Suprapubic skin (tissue), 4 donors: ENCODE measurements around the gene UPF3A. TPM values are rescaled to one million over a fixed set of nuclear protein-coding genes. Genes with fewer than 3 reads are reported as not detected.

Source experiments
- DNase-seq, 2 donors: peaks; one replicate each; pipeline ENCODE4 v3.0.0-alpha.2; 2019; ENCODE audit warnings: low spot score in 2 of 2
- H3K27ac ChIP-seq: fragments of 200-600 bp; sonication (generic); one replicate; pipeline ENCODE4 v1.5.1; 2019
- H3K27me3 ChIP-seq: fragments of 200-600 bp; sonication (generic); one replicate; pipeline ENCODE4 v1.5.1; 2019
- H3K36me3 ChIP-seq: fragments of 200-600 bp; sonication (generic); one replicate; pipeline ENCODE4 v1.5.1; 2019
- H3K4me1 ChIP-seq: fragments of 200-600 bp; sonication (generic); one replicate; pipeline ENCODE4 v1.5.1; 2019
- H3K4me3 ChIP-seq: fragments of 200-600 bp; sonication (generic); one replicate; pipeline ENCODE4 v1.5.1; 2019; ENCODE audit warnings: mild to moderate bottlenecking
- H3K9me3 ChIP-seq: fragments of 200-600 bp; sonication (generic); one replicate; pipeline ENCODE4 v1.5.1; 2019
- EP300 ChIP-seq: sonication (generic); formaldehyde crosslinking; IDR thresholded peaks from one replicate; pipeline ENCODE4 v1.6.1; 2017; ENCODE audit warnings: antibody characterized with exemption
- POLR2A ChIP-seq, 2 donors: fragments of 450-650 bp; IDR thresholded peaks; one replicate each; pipeline ENCODE4 v1.6.1; 2017; ENCODE audit warnings: antibody characterized with exemption in 2 of 2, mild to moderate bottlenecking in 2 of 2, moderate library complexity in 2 of 2
- POLR2AphosphoS5 ChIP-seq, 3 donors: sonication (generic); formaldehyde crosslinking; IDR thresholded peaks; one replicate each; pipeline ENCODE4 v1.6.1; 2017; ENCODE audit warnings: antibody characterized with exemption in 3 of 3
- WGBS: methylation state at CpG from one replicate; pipeline ENCODE4 v1.1.5; 2018; 5-methylcytosine and 5-hydroxymethylcytosine counted together
- total RNA-seq, 4 donors: library from RNA; depleted of rRNA; stranded (reverse); fragments of >200 nt; gene quantifications; one replicate each; pipeline ENCODE4 v1.1.0, GENCODE V29; 2016
- TF ChIP-seq, protein P1 (sequence below), 2 donors: fragments of 200-600 bp in 1 of 2; fragments of 450-650 bp in 1 of 2; sonication (generic) in 1 of 2; IDR thresholded peaks; one replicate each; pipeline ENCODE4 v1.5.1; 2016 to 2019; ENCODE audit warnings: antibody characterized with exemption in 2 of 2, mild to moderate bottlenecking in 1 of 2, moderate library complexity in 1 of 2

The UPF3A gene
- total RNA-seq, 4 donors from 2014 or later, result 17.6 to 57.3 (median 30.8) TPM

DNA sequence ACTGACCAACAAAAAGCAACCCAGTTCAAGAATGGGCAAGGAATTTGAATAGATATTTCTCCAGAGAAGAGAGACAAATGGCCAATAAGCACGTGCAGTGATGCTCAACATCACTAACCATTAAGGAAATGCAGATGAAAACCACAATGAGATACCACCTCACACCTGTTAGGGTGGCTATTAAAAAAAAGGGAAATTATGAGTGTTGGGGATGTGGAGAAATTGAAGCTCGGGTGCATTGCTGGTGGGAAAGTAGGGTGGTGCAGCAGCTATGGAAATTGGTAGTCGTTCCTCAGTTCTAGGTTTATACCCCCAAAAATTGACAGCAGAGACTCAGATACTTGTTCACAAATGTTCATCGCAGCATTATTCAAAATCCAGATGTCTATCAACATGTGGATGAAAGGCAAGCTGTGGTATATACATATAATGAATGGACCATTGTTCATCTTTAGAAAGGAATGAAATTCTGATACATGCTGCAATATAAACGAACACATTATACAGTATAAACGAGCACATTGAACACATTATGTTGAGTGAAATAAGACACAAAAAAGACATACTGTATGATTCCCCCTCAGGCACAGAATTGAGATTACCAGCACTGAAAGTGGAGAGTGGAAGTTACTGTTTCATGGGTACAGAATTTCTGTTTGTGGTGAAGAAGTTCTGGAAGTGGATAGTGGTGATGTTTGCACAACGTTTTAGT is 33.8 kb downstream of the UPF3A start:
- TF ChIP-seq, protein P1, sequence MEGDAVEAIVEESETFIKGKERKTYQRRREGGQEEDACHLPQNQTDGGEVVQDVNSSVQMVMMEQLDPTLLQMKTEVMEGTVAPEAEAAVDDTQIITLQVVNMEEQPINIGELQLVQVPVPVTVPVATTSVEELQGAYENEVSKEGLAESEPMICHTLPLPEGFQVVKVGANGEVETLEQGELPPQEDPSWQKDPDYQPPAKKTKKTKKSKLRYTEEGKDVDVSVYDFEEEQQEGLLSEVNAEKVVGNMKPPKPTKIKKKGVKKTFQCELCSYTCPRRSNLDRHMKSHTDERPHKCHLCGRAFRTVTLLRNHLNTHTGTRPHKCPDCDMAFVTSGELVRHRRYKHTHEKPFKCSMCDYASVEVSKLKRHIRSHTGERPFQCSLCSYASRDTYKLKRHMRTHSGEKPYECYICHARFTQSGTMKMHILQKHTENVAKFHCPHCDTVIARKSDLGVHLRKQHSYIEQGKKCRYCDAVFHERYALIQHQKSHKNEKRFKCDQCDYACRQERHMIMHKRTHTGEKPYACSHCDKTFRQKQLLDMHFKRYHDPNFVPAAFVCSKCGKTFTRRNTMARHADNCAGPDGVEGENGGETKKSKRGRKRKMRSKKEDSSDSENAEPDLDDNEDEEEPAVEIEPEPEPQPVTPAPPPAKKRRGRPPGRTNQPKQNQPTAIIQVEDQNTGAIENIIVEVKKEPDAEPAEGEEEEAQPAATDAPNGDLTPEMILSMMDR (IDR thresholded peaks at IDR 0.05), result no peak
- TF ChIP-seq EP300, result no peak
- DNase-seq, result no peak
- Histone ChIP-seq H3K27me3 (no peaks in the 10 kb centered on the region), H3K9me3 (no peaks in the 10 kb centered on the region), H3K36me3 (no peaks in the 10 kb centered on the region), H3K27ac (peak overlapping the region; percentile 95), H3K4me3 (peak overlapping the region; percentile 93), H3K4me1 (peaks cover 60% of the 10 kb centered on the region)
- 9% methylated on average over 7 of the region's 7 CpGs for WGBS

DNA sequence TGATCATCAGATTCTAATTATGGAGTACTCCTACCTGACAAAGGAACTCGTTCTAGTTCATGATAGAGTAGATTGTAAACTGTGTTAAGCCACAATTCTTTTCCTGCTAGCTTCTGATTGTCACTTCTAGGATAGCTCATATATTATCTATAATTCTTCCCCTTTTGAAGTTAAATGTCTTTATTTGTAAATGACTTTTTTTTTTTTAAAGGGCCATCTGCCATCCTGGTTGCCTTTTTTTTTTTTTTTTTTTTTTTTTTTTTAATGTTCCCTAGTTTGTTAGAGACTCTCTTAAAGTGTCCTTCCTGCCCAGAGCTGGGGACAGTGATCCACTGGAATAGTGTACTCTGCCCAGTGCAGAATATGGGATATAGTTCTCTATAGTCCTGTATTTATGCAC is 37.2 kb downstream of the UPF3A start:
- WGBS, result 23% methylated on average over 1 of the region's 1 CpG
- no peaks in the 10 kb centered on the region for H3K9me3 ChIP-seq
- H3K36me3 ChIP-seq, result peaks cover 26% of the 10 kb centered on the region
- H3K4me1 ChIP-seq, result peaks cover 46% of the 10 kb centered on the region
- no peak overlapping the region for H3K4me3 ChIP-seq
- no peak for DNase-seq
- no peak overlapping the region for H3K27ac ChIP-seq
- no peak for TF ChIP-seq EP300
- no peaks in the 10 kb centered on the region for H3K27me3 ChIP-seq

DNA sequence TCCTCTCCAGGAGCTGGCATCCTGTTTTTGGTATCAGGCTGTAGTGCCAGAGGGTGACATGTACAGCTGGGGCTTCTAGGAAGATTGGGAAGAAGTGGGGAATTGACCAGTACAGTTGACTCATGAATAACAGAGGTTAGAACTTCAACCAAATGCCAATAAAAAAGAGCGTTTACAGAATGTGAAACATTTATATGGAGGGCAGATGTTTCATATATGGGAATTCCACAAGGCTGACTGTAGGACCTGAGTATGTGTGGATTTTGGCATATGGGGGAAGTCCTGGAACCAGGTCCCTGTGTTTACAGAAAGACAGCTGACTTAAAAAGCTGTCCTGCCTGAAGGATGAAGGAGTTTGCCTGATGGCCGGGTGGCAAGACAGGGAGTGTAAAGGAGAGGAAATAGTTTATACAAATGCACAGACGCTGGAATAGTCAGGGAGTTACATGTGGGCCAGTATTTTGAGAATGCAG is 38.1 kb downstream of the UPF3A start:
- no peak for DNase-seq
- TF ChIP-seq, protein P1 (IDR thresholded peaks at IDR 0.05), result no peak
- TF ChIP-seq POLR2AphosphoS5 (IDR thresholded peaks at IDR 0.05) (no peak), POLR2A (IDR thresholded peaks at IDR 0.05) (no peak), EP300 (no peak)
- Histone ChIP-seq H3K4me1 (peaks cover 44% of the 10 kb centered on the region), H3K4me3 (no peak overlapping the region), H3K27me3 (no peaks in the 10 kb centered on the region), H3K9me3 (no peaks in the 10 kb centered on the region), H3K27ac (no peak overlapping the region), H3K36me3 (peaks cover 34% of the 10 kb centered on the region)
- 53% methylated on average over 3 of the region's 3 CpGs for WGBS

DNA sequence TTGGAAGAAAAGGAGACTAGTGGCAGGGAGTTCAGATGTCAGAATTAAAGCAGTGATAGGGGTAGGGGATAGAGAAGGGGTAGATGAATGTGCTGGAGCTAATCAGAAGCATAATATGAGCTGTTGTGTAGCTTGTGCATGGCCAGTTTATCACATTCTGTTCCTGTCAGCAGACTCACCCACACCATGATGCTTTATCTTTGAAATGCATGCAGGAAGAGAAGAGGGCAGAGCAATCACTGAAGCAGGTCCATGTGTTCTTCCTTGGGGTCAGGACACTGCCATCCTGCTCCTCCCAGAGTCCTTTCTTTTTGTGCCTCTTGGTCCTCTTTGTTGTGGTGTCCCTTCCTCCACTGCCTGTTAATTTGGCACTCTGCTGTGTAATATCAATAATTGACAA is 38.7 kb downstream of the UPF3A start:
- peaks cover 40% of the 10 kb centered on the region for H3K36me3 ChIP-seq
- peaks cover 40% of the 10 kb centered on the region for H3K4me1 ChIP-seq
- no peak overlapping the region for H3K4me3 ChIP-seq
- no peak for DNase-seq
- TF ChIP-seq EP300 (no peak), POLR2AphosphoS5 (IDR thresholded peaks at IDR 0.05) (no peak), POLR2A (IDR thresholded peaks at IDR 0.05) (no peak)
- TF ChIP-seq, protein P1 (IDR thresholded peaks at IDR 0.05), result no peak
- no peaks in the 10 kb centered on the region for H3K9me3 ChIP-seq
- no peaks in the 10 kb centered on the region for H3K27me3 ChIP-seq
- H3K27ac ChIP-seq, result no peak overlapping the region

DNA sequence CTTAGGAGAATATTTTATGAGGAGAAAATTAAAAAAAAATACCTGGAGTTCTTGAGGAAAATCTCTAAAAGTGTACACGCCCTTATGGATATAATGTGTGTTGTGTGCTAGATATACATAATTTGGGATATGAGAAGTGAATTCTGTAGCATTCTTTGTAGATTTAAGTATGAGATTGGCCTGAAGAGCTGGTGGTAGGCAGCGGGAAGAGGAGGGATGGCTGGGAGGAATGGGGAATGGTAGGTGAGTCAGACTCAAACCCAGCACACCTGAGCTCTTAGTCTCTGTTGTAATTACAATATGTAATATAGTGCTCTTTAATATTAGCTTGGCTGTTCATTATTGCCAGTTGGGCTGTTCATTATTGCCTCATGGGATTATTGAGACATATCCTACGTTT is 39.9 kb downstream of the UPF3A start:
- H3K9me3 ChIP-seq, result no peaks in the 10 kb centered on the region
- H3K36me3 ChIP-seq, result peaks cover 43% of the 10 kb centered on the region
- no peak overlapping the region for H3K27ac ChIP-seq
- DNase-seq, result no peak
- H3K27me3 ChIP-seq, result no peaks in the 10 kb centered on the region
- TF ChIP-seq, protein P1 (IDR thresholded peaks at IDR 0.05), result no peak
- TF ChIP-seq EP300, result no peak
- no peak for TF ChIP-seq POLR2A (IDR thresholded peaks at IDR 0.05)
- TF ChIP-seq POLR2AphosphoS5 (IDR thresholded peaks at IDR 0.05), result no peak
- 92% methylated on average over 3 of the region's 3 CpGs for WGBS
- H3K4me3 ChIP-seq, result no peak overlapping the region
- H3K4me1 ChIP-seq, result peaks cover 29% of the 10 kb centered on the region

DNA sequence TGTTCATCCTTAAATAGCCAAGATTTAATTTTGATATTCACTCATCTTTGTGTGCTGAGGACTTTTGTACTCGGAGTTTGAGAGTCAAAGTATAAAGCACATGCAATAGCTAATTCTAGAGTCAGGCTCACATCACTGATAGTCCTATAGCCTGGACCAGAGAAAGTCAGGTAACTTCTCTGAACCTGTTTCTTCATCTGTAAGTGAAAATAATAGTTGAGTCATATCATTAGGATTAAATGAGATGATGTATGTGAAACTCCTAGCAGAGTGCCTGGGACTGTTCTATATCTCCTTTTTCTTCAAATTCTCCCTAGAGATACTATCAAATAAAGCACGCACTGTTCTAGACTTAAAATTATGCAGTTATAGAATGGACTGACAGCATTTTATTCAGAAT is 41.9 kb downstream of the UPF3A start:
- Histone ChIP-seq H3K9me3 (no peaks in the 10 kb centered on the region), H3K27me3 (no peaks in the 10 kb centered on the region), H3K36me3 (peaks cover 43% of the 10 kb centered on the region), H3K27ac (no peak overlapping the region), H3K4me3 (no peak overlapping the region), H3K4me1 (peaks cover 14% of the 10 kb centered on the region)
- TF ChIP-seq, protein P1 (IDR thresholded peaks at IDR 0.05), result no peak
- TF ChIP-seq POLR2A (IDR thresholded peaks at IDR 0.05) (no peak), POLR2AphosphoS5 (IDR thresholded peaks at IDR 0.05) (no peak), EP300 (no peak)
- WGBS, result 98% methylated on average over 2 of the region's 2 CpGs
- no peak for DNase-seq
